K562 (cell line): Measurements from ENCODE around the gene COPB2. TPM values are rescaled to one million over a fixed set of nuclear protein-coding genes. Genes with fewer than 3 reads are reported as not detected.

Source experiments
- ATAC-seq: fragments of 200-7000 bp; cut with Tn5 transposase; 3 replicates; pipeline ENCODE4 v1.9.1; 2020; ENCODE audit warnings: moderate library complexity
- BruUV-seq: library from RNA; stranded (reverse); fragments of 400-500 nt; replicated peaks from 2 replicates; lab custom pipeline; 2021; lab: Mats Ljungman, UMichigan
- CTCF ChIA-PET: fragments of 300-600 bp; formaldehyde crosslinking; extraction: SDS; loops from one replicate; lab custom pipeline; 2021; ENCODE audit warnings: low intra/inter-chr PET ratio; lab: Yijun Ruan, JAX
- POLR2A ChIA-PET: fragments of 300-600, 350-650 bp; sonication (Branson Sonifier 250); formaldehyde crosslinking; extraction: SDS; loops from one replicate; lab custom pipeline; 2021; ENCODE audit warnings: antibody characterized with exemption, inconsistent platforms; lab: Yijun Ruan, JAX
- DNase-seq, 4 experiments: peaks; one replicate each; pipeline versions ENCODE4 v3.0.0 to v3.0.0-alpha.2; 2011 to 2018; ENCODE audit warnings: low spot score in 3 of 4, mixed read lengths in 3 of 4; ENCODE audit errors: extremely low read depth in 1 of 4
- FAIRE-seq: peaks from 2 replicates; lab custom pipeline; 2011; peaks lifted over from hg19 to GRCh38; lab: Jason Lieb, UNC
- H2AFZ ChIP-seq: 2 replicates; pipeline ENCODE4 v1.6.0; 2011; ENCODE audit warnings: low read depth, low read length, control low read depth, inconsistent platforms
- H3K27ac ChIP-seq: fragments of 200-600 bp; 3 replicates; pipeline ENCODE4 v1.8.0; 2011; ENCODE audit warnings: low read depth, mild to moderate bottlenecking, control low read depth, inconsistent platforms, low read length, moderate library complexity, mixed read lengths; ENCODE audit errors: extremely low read depth
- H3K27me3 ChIP-seq, 2 experiments: fragments of 300-600 bp in 1 of 2; 2 replicates in 1 of 2; 3 replicates in 1 of 2; pipeline versions ENCODE4 v1.6.0 to v1.8.0; 2011; ENCODE audit warnings: inconsistent platforms in 2 of 2, low read length in 2 of 2, mild to moderate bottlenecking in 1 of 2, mixed read lengths in 1 of 2, moderate library complexity in 1 of 2; ENCODE audit not compliant: control insufficient read depth in 2 of 2, insufficient read depth in 2 of 2
- H3K36me3 ChIP-seq: fragments of 300-600 bp; 3 replicates; pipeline ENCODE4 v1.8.0; 2011; ENCODE audit warnings: mild to moderate bottlenecking, low read length, inconsistent platforms; ENCODE audit not compliant: control insufficient read depth, insufficient read depth
- H3K4me1 ChIP-seq, 2 experiments: fragments of 200-600 bp in 1 of 2; replicated peaks in 1 of 2; 2 replicates in 1 of 2; 3 replicates in 1 of 2; pipeline versions ENCODE4 v1.5.1 to v1.8.0; 2011; ENCODE audit warnings: inconsistent platforms in 2 of 2, low read length in 2 of 2, mild to moderate bottlenecking in 1 of 2, mixed read lengths in 1 of 2, moderate library complexity in 1 of 2; ENCODE audit not compliant: control insufficient read depth in 2 of 2, insufficient read depth in 2 of 2
- H3K4me2 ChIP-seq: 2 replicates; pipeline ENCODE4 v1.6.1; 2011; ENCODE audit warnings: low read length, control low read depth, inconsistent platforms, mixed read lengths; ENCODE audit not compliant: insufficient read depth
- H3K4me3 ChIP-seq: fragments of 200-600 bp; sonication (generic), shearing (Covaris generic); 2 replicates; pipeline ENCODE4 v1.5.1; 2016; ENCODE audit warnings: control low read depth, inconsistent platforms
- H3K79me2 ChIP-seq: fragments of 200-600 bp; 3 replicates; pipeline ENCODE4 v1.8.0; 2011; ENCODE audit warnings: low read length, inconsistent platforms; ENCODE audit not compliant: control insufficient read depth, insufficient read depth
- H3K9ac ChIP-seq, 2 experiments: 2 replicates each; pipeline versions ENCODE4 v1.6.0 to v1.6.1; 2011; ENCODE audit warnings: low read depth in 2 of 2, low read length in 2 of 2, control low read depth in 1 of 2, inconsistent platforms in 1 of 2, mild to moderate bottlenecking in 1 of 2, mixed read lengths in 1 of 2; ENCODE audit not compliant: insufficient read depth in 1 of 2
- H3K9me1 ChIP-seq: one replicate; pipeline ENCODE4 v1.6.0; 2011; ENCODE audit warnings: inconsistent platforms, mild to moderate bottlenecking, low read length, moderate library complexity; ENCODE audit not compliant: control insufficient read depth, insufficient read depth
- H3K9me3 ChIP-seq: replicated peaks from 2 replicates; pipeline ENCODE4 v1.5.1; 2011; ENCODE audit warnings: low read depth, low read length, inconsistent platforms; ENCODE audit not compliant: control insufficient read depth, insufficient read depth
- H4K20me1 ChIP-seq: replicated peaks from 2 replicates; pipeline ENCODE4 v1.6.1; 2011; ENCODE audit warnings: low read length, inconsistent platforms, mixed read lengths; ENCODE audit not compliant: control insufficient read depth, insufficient read depth
- CEBPG ChIP-seq, 3 experiments: fragments of 200-800 bp in 1 of 3; sonication (Bioruptor generic) in 1 of 3; sonication (generic) in 1 of 3; formaldehyde crosslinking in 1 of 3; IDR thresholded peaks in 2 of 3; conservative IDR thresholded peaks in 1 of 3; 2 replicates each; pipeline versions ENCODE4 v1.6.1 to v1.8.0; 2016 to 2022; ENCODE audit warnings: missing compliant biosample characterization in 2 of 3, missing genetic modification characterization in 2 of 3, mild to moderate bottlenecking in 1 of 3, missing genetic modification reagents in 1 of 3
- ELF2 ChIP-seq: fragments of 250-450 bp; sonication (Bioruptor Pico); IDR thresholded peaks from 2 replicates; pipeline ENCODE4 v1.5.0; 2021; ENCODE audit warnings: mild to moderate bottlenecking
- HINFP ChIP-seq: fragments of 450-650 bp; conservative IDR thresholded peaks from 2 replicates; pipeline ENCODE4 v1.6.1; 2016; ENCODE audit warnings: missing genetic modification characterization, low read depth, mild to moderate bottlenecking, control low read depth, missing compliant biosample characterization
- KLF16 ChIP-seq: IDR thresholded peaks from 2 replicates; pipeline ENCODE4 v1.6.1; 2016; ENCODE audit warnings: antibody characterized with exemption
- NCOA6 ChIP-seq: fragments of 450-650 bp; IDR thresholded peaks from 2 replicates; pipeline ENCODE4 v1.6.1; 2017; ENCODE audit warnings: mild to moderate bottlenecking
- NCOR1 ChIP-seq: fragments of 450-650 bp; IDR thresholded peaks from 2 replicates; pipeline ENCODE4 v1.6.1; 2016; ENCODE audit warnings: mild to moderate bottlenecking, moderate library complexity
- POLR2H ChIP-seq: IDR thresholded peaks from 2 replicates; pipeline ENCODE4 v1.6.1; 2016; ENCODE audit warnings: missing genetic modification characterization, low read depth, mild to moderate bottlenecking, control low read depth, missing compliant biosample characterization, moderate library complexity
- PTBP1 ChIP-seq: fragments of 200-400 bp; formaldehyde crosslinking; IDR thresholded peaks from 2 replicates; pipeline ENCODE4 v1.6.1; 2017; ENCODE audit warnings: low read depth, low read length
- RAD21 ChIP-seq, 2 experiments: fragments of 250-450 bp in 1 of 2; fragments of 450-650 bp in 1 of 2; sonication (Bioruptor Pico) in 1 of 2; formaldehyde crosslinking in 1 of 2; IDR thresholded peaks in 1 of 2; conservative IDR thresholded peaks in 1 of 2; 2 replicates each; pipeline versions ENCODE4 v1.4.0 to v1.8.0; 2020 to 2022; ENCODE audit warnings: mild to moderate bottlenecking in 2 of 2, moderate library complexity in 1 of 2
- ZNF324 ChIP-seq: fragments of 250-450 bp; sonication (Bioruptor Pico); IDR thresholded peaks from 2 replicates; pipeline ENCODE4 v1.4.0; 2020; ENCODE audit warnings: mild to moderate bottlenecking
- WGBS: fragments of 100-300 bp; shearing (Covaris generic); methylation state at CpG from one replicate; pipeline ENCODE4 v1.1.6; 2016; ENCODE audit warnings: low coverage, mixed read lengths; ENCODE audit not compliant: insufficient coverage; ENCODE audit errors: missing lambda C conversion rate; 5-methylcytosine and 5-hydroxymethylcytosine counted together
- in situ Hi-C: fragments of 300-500 bp; cut with MboI; formaldehyde crosslinking; loops from 4 replicates; pipeline ENCODE4 v1.15.0; 2018; ENCODE audit warnings: inconsistent platforms, mixed read lengths
- intact Hi-C: fragments of 100-400 bp; cut with micrococcal nuclease; formaldehyde crosslinking; loops from 2 replicates; pipeline ENCODE4 v1.14.2; 2022
- polyA plus RNA-seq, 8 experiments: library from polyadenylated mRNA; depleted of rRNA in 4 of 8; stranded (reverse) in 5 of 8; unstranded in 3 of 8; fragments of >200 nt; fragmentation: Nextera tagmentation in 2 of 8; fragmentation: Illumina TruSeq in 1 of 8; extraction: Ambion mirVana in 2 of 8; extraction: Trizol in 1 of 8; gene quantifications; 2 replicates each; pipeline versions ENCODE4 v1.2.1 to v1.2.3, GENCODE V29; 2011 to 2014; ENCODE audit warnings: inconsistent platforms in 1 of 8, missing spikeins in 1 of 8
- total RNA-seq, 7 experiments: library from RNA; depleted of rRNA in 6 of 7; stranded (reverse); fragments of >200 nt in 6 of 7; fragmentation: Illumina TruSeq in 2 of 7; extraction: Trizol in 2 of 7; gene quantifications; 2 replicates each; pipeline versions ENCODE4 v1.2.1 to v1.2.3, GENCODE V29; 2011 to 2021; ENCODE audit warnings: low replicate concordance in 1 of 7
- TF ChIP-seq, protein P1 (sequence below): sonication (generic); formaldehyde crosslinking; IDR thresholded peaks from 2 replicates; pipeline ENCODE4 v1.8.0; 2023; ENCODE audit warnings: mild to moderate bottlenecking, missing genetic modification reagents
- TF ChIP-seq, protein P2 (sequence below): sonication (generic); formaldehyde crosslinking; IDR thresholded peaks from 2 replicates; pipeline ENCODE4 v1.8.1; 2023; ENCODE audit warnings: mild to moderate bottlenecking, missing genetic modification reagents

COPB2 gene
- total and polyA plus RNA-seq, 9 of the 15 experiments (the other 6 are each of a cell fraction or from before 2014, with no cell fraction given): 64.3 to 189 (median 130) TPM

DNA sequence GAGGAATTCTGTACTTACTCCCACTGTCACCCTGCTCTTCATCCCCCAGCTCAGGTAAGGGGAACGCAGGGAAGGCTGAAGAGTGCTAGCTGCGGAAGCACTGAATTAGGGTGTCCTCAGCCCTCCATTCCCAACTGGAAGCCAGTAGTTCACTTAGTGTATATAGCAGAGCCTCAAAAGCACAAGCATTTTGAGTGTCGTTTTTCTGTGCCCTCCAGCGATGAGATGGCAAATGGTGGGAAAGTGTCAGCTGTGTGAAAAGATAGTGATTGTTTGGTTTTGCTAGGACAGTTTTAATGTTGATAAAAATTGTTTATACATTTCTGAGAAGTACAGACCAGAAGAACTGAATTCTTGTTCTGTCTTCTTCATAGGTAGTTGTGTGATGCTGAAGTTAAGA, 34.8 kb downstream of the COPB2 start (continued):
- TF ChIP-seq, protein P1, sequence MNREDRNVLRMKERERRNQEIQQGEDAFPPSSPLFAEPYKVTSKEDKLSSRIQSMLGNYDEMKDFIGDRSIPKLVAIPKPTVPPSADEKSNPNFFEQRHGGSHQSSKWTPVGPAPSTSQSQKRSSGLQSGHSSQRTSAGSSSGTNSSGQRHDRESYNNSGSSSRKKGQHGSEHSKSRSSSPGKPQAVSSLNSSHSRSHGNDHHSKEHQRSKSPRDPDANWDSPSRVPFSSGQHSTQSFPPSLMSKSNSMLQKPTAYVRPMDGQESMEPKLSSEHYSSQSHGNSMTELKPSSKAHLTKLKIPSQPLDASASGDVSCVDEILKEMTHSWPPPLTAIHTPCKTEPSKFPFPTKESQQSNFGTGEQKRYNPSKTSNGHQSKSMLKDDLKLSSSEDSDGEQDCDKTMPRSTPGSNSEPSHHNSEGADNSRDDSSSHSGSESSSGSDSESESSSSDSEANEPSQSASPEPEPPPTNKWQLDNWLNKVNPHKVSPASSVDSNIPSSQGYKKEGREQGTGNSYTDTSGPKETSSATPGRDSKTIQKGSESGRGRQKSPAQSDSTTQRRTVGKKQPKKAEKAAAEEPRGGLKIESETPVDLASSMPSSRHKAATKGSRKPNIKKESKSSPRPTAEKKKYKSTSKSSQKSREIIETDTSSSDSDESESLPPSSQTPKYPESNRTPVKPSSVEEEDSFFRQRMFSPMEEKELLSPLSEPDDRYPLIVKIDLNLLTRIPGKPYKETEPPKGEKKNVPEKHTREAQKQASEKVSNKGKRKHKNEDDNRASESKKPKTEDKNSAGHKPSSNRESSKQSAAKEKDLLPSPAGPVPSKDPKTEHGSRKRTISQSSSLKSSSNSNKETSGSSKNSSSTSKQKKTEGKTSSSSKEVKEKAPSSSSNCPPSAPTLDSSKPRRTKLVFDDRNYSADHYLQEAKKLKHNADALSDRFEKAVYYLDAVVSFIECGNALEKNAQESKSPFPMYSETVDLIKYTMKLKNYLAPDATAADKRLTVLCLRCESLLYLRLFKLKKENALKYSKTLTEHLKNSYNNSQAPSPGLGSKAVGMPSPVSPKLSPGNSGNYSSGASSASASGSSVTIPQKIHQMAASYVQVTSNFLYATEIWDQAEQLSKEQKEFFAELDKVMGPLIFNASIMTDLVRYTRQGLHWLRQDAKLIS (CRISPR knock-in tag): no peak
- 0 out of 2 replicates have a peak, but pooled peaks have one; percentile 15 for TF ChIP-seq NCOR1
- TF ChIP-seq PTBP1: no peak
- no peak for TF ChIP-seq NCOA6
- no peak for TF ChIP-seq ZNF324 (CRISPR knock-in tag)
- TF ChIP-seq, all 486 proteins: peak for 11

DNA sequence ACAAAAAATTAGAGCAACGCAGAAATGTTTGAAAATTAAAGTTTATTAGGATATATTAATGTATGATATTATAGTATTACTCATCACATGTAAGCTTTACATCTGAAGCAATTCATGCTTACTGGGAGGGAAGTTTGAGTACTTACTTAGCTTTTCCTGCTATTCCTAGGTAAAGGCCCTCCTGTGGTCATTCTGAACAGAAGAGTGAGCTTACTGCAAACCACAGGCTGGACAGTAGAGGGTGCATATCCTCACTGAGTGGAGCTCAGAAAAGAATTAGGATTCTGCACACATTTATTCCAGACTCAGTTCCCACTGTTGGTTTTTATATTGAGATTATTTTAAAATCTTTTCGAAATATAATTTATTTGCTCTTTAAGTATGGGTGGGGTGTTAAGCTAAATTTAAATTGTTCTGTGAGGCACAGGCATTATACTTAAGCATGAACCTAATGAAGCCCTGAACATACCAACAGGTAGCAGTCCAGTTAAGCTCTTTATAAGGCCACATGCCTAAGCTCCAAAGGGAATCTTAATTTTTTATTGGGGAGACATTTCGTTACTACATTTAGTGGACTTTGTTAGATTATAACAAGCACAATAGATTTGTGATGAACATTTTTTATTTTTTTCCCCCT, 35.4 kb downstream of the COPB2 start:
- ATAC-seq (peak; percentile 97), DNase-seq (peak; percentile 60 to 76 (median 64)), FAIRE-seq (peak; percentile 85)
- Histone ChIP-seq H2AFZ (no peak overlapping the region), H3K27me3 (no peaks in the 10 kb centered on the region), H3K4me1 (peaks cover 0 to 10% of the 10 kb centered on the region in 2 experiments; a peak in 2 of 5 replicates), H3K4me2 (no peak overlapping the region), H3K27ac (0 out of 3 replicates have a peak overlapping the region, but pooled peaks have one; percentile 31), H4K20me1 (no peaks in the 10 kb centered on the region; the same call in 1 of the 2 replicates), H3K79me2 (no peaks in the 10 kb centered on the region), H3K9me1 (peaks cover 3% of the 10 kb centered on the region), H3K9ac (no peak overlapping the region), H3K36me3 (peaks cover 99% of the 10 kb centered on the region), H3K9me3 (no peaks in the 10 kb centered on the region), H3K4me3 (no peak overlapping the region)
- ChIA-PET CTCF (interaction anchor here (0.7 kb wide), 1 partner anchor 25 kb away, joined by 3 read pairs; no protein-coding TSS in a partner anchor), POLR2A (interaction anchor here (0.6 to 5.3 kb wide), 11 partner anchors 8 to 413 kb away, joined by 3 to 31 read pairs (median 5); partner anchors contain the start of gene COPB2)
- in situ Hi-C loops (no loop called here), intact Hi-C loops (no loop called here)
- 26% methylated on average over 3 of the region's 3 CpGs for WGBS
- BruUV-seq: no TSS peak
- TF ChIP-seq KLF16 (0 out of 2 replicates have a peak, but pooled peaks have one; percentile 22), HINFP (tag) (no peak), ELF2 (CRISPR knock-in tag) (no peak), CEBPG (CRISPR knock-in tag; IDR thresholded peaks at IDR 0.05) (no peak), CEBPG (tag; conservative IDR thresholded peaks at IDR 0.05 in 1 of 2, IDR thresholded peaks at IDR 0.05 in 1 of 2) (no peak), RAD21 (CRISPR knock-in tag; conservative IDR thresholded peaks at IDR 0.05 in 1 of 2, IDR thresholded peaks at IDR 0.05 in 1 of 2) (peak; percentile 51 to 75), POLR2H (peak; percentile 59; the same call in 1 of the 2 replicates)
- TF ChIP-seq, protein P2, sequence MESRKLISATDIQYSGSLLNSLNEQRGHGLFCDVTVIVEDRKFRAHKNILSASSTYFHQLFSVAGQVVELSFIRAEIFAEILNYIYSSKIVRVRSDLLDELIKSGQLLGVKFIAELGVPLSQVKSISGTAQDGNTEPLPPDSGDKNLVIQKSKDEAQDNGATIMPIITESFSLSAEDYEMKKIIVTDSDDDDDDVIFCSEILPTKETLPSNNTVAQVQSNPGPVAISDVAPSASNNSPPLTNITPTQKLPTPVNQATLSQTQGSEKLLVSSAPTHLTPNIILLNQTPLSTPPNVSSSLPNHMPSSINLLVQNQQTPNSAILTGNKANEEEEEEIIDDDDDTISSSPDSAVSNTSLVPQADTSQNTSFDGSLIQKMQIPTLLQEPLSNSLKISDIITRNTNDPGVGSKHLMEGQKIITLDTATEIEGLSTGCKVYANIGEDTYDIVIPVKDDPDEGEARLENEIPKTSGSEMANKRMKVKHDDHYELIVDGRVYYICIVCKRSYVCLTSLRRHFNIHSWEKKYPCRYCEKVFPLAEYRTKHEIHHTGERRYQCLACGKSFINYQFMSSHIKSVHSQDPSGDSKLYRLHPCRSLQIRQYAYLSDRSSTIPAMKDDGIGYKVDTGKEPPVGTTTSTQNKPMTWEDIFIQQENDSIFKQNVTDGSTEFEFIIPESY (CRISPR knock-in tag): no peak
